ENCODE results near the gene MAP4K3. TPM values are rescaled to one million over a fixed set of nuclear protein-coding genes. Genes with fewer than 3 reads are reported as not detected.

MAP4K3 gene
- total and polyA plus RNA-seq, 9 of the 15 experiments (the other 6 are each of a cell fraction or from before 2014, with no cell fraction given), result 3.1 to 30.0 (median 16.9) TPM

DNA sequence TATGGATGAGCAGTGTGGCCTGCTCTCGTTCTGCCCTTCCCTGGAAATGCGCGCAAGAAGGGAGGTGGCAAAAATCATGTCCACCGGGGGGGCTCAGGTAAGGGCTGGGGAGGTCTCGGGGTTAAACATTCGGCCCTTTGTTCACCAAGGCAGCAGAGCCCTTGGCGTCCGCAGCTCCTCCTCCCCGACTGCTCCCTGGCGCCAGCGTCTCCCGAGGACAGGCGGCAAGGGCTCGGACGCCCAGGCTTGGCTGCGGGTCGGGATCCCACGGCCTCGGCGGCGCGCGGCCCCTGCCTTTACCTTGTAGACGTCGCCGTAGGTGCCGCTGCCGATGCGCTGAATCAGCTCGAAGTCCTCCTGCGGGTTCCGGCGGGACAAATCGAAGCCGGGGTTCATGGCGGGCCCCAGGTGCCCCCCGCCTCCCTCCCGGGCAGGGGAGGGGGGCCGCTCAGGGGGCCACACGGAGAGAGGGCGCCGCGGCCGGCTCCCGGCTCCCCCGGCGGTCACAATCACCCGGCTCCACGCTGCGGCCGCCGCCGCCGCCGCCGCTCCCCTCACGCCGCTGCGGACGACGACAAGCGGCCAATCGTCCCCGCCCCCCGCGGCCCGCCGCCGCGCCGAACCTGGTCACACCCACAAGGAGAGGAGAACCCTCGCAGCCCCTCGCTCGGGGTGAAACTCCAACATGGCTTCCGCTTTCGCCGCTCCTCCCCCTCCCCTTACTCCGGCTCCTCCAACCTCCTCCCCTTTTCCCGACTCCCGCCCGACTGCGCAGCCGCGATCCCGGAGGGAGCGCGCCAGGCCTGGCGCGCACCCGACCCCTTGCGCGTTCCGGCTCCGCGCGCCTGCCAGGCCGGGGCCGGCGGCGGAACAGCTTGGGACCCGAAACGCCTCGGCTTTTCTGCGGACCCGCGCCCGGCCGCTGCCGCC is at the start of gene MAP4K3 (continued):
- TF ChIP-seq ZNF717 (CRISPR knock-in tag; IDR thresholded peaks at IDR 0.05) (no peak), ZNF695 (CRISPR knock-in tag; IDR thresholded peaks at IDR 0.05) (no peak), ZNF589 (CRISPR knock-in tag; IDR thresholded peaks at IDR 0.05; ENCODE audit: low read depth) (peak; percentile 35; the same call in 1 of the 2 replicates), ZNF561 (CRISPR knock-in tag; conservative IDR thresholded peaks at IDR 0.05) (no peak), ARID1B (IDR thresholded peaks at IDR 0.05) (no peak), TOE1 (IDR thresholded peaks at IDR 0.05; ENCODE audit: borderline replicate concordance) (no peak), TOE1 (CRISPR knock-in tag; IDR thresholded peaks at IDR 0.05; ENCODE audit: borderline replicate concordance, low read depth) (no peak), FOXM1 (IDR thresholded peaks at IDR 0.05; ENCODE audit: low read depth) (no peak), FOXM1 (CRISPR knock-in tag; IDR thresholded peaks at IDR 0.05; ENCODE audit: low read depth) (no peak), ZNF197 (CRISPR knock-in tag; IDR thresholded peaks at IDR 0.05; ENCODE audit: low read depth) (no peak), NRF1 (conservative IDR thresholded peaks at IDR 0.05 in 1 of 2, IDR thresholded peaks at IDR 0.05 in 1 of 2) (peak; percentile 89 to 90; a peak in 3 of 4 replicates), ZNF644 (tag; IDR thresholded peaks at IDR 0.05; ENCODE audit: low read depth) (peak; percentile 66), SAP30 (IDR thresholded peaks at IDR 0.05; ENCODE audit: borderline replicate concordance, insufficient read depth, low read depth, low read length, poor library complexity, severe bottlenecking) (peak; percentile 67), DNMT1 (IDR thresholded peaks at IDR 0.05) (no peak), THRAP3 (IDR thresholded peaks at IDR 0.05; ENCODE audit: borderline replicate concordance) (no peak), MXI1 (IDR thresholded peaks at IDR 0.05; ENCODE audit: low read depth, low read length) (no peak), MCM5 (IDR thresholded peaks at IDR 0.05; ENCODE audit: low read depth) (no peak), ZNF766 (CRISPR knock-in tag; conservative IDR thresholded peaks at IDR 0.05) (peak; percentile 79), TAF7 (tag; IDR thresholded peaks at IDR 0.05) (no peak), KLF13 (tag; IDR thresholded peaks at IDR 0.05; ENCODE audit: borderline replicate concordance, low read depth) (0 out of 2 replicates have a peak, but pooled peaks have one; percentile 22)
- TF ChIP-seq, protein P1, sequence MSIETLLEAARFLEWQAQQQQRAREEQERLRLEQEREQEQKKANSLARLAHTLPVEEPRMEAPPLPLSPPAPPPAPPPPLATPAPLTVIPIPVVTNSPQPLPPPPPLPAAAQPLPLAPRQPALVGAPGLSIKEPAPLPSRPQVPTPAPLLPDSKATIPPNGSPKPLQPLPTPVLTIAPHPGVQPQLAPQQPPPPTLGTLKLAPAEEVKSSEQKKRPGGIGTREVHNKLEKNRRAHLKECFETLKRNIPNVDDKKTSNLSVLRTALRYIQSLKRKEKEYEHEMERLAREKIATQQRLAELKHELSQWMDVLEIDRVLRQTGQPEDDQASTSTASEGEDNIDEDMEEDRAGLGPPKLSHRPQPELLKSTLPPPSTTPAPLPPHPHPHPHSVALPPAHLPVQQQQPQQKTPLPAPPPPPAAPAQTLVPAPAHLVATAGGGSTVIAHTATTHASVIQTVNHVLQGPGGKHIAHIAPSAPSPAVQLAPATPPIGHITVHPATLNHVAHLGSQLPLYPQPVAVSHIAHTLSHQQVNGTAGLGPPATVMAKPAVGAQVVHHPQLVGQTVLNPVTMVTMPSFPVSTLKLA (conservative IDR thresholded peaks at IDR 0.05), result peak in 1 of 2 experiments; percentile 47; a peak in 2 of 4 replicates
- TF ChIP-seq, protein P2, sequence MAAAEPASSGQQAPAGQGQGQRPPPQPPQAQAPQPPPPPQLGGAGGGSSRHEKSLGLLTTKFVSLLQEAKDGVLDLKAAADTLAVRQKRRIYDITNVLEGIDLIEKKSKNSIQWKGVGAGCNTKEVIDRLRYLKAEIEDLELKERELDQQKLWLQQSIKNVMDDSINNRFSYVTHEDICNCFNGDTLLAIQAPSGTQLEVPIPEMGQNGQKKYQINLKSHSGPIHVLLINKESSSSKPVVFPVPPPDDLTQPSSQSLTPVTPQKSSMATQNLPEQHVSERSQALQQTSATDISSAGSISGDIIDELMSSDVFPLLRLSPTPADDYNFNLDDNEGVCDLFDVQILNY (CRISPR knock-in tag; IDR thresholded peaks at IDR 0.05), result no peak
- TF ChIP-seq, protein P3, sequence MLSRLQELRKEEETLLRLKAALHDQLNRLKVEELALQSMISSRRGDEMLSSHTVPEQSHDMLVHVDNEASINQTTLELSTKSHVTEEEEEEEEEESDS (CRISPR knock-in tag; IDR thresholded peaks at IDR 0.05), result no peak
- TF ChIP-seq, protein P4, sequence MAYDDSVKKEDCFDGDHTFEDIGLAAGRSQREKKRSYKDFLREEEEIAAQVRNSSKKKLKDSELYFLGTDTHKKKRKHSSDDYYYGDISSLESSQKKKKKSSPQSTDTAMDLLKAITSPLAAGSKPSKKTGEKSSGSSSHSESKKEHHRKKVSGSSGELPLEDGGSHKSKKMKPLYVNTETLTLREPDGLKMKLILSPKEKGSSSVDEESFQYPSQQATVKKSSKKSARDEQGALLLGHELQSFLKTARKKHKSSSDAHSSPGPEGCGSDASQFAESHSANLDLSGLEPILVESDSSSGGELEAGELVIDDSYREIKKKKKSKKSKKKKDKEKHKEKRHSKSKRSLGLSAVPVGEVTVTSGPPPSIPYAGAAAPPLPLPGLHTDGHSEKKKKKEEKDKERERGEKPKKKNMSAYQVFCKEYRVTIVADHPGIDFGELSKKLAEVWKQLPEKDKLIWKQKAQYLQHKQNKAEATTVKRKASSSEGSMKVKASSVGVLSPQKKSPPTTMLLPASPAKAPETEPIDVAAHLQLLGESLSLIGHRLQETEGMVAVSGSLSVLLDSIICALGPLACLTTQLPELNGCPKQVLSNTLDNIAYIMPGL (CRISPR knock-in tag; IDR thresholded peaks at IDR 0.05), result no peak
